Tibial nerve (tissue), 3 donors: ENCODE results near the gene MEF2C.

Experiments
- CTCF ChIP-seq, 5 experiments: fragments of 200-600 bp in 3 of 5; fragments of 450-650 bp in 2 of 5; sonication (generic) in 3 of 5; IDR thresholded peaks; one replicate each; pipeline ENCODE4 v1.5.1; 2016 to 2019; ENCODE audit warnings: antibody characterized with exemption in 5 of 5, mild to moderate bottlenecking in 3 of 5, moderate library complexity in 2 of 5
- POLR2A ChIP-seq, 2 donors: fragments of 450-650 bp; IDR thresholded peaks; one replicate each; pipeline ENCODE4 v1.6.1; 2017; ENCODE audit warnings: antibody characterized with exemption in 2 of 2, mild to moderate bottlenecking in 2 of 2, moderate library complexity in 2 of 2

DNA sequence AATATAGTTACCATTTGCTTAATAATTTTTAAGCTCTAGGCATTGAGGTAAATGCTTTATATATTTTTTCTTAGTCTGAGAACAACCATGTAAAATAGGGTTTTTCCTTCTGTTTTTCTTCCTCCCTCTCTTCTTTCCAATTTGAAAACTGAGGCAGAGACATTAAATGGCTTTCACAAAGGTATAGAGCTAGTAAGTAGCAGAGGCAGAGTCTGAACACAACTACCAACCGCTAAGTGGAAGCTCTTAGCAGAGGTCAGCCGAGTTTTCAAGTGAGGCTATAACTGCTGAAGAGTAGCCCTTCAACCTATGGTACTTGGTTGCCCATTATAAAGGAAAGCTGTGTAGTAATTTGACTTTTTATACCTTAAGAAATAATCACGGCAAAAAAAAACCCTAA lies 187.1 kb downstream of the MEF2C start:
- TF ChIP-seq CTCF (IDR thresholded peaks at IDR 0.05), result no peak
- TF ChIP-seq POLR2A (IDR thresholded peaks at IDR 0.05), result no peak
